CD4-positive, alpha-beta T cell (primary cell): ENCODE measurements around the gene NOCT. TPM values are rescaled to one million over a fixed set of nuclear protein-coding genes. Genes with fewer than 3 reads are reported as not detected.

ENCODE experiments used
- ATAC-seq: fragments of 200-7000 bp; cut with Tn5 transposase; one replicate; pipeline ENCODE4 v1.10.0; 2022; ENCODE audit warnings: mild to moderate bottlenecking; ENCODE audit not compliant: poor library complexity
- CTCF ChIA-PET: fragments of 350-600 bp; sonication (Branson Sonifier 250); formaldehyde crosslinking; loops from one replicate; lab custom pipeline; 2021; ENCODE audit warnings: antibody characterized with exemption, inconsistent platforms; lab: Charles Lee
- POLR2A ChIA-PET: fragments of 350-600 bp; sonication (Branson Sonifier 250); formaldehyde crosslinking; loops from one replicate; lab custom pipeline; 2021; ENCODE audit warnings: antibody characterized with exemption, inconsistent platforms; lab: Charles Lee
- DNase-seq, 14 experiments: peaks; one replicate each; pipeline ENCODE4 v3.0.0-alpha.2; 2013 to 2020; ENCODE audit warnings: mixed read lengths in 2 of 14
- H3K27ac ChIP-seq, 2 donors: one replicate each; pipeline versions ENCODE4 v1.5.1 to v1.7.0; 2013; ENCODE audit warnings: low read length in 2 of 2, low read depth in 1 of 2, mild to moderate bottlenecking in 1 of 2
- H3K27me3 ChIP-seq, 2 experiments: 1 replicate in 1 of 2; 2 replicates in 1 of 2; pipeline versions ENCODE4 v1.6.1 to v1.7.0; 2013; ENCODE audit warnings: low read length in 2 of 2, control low read depth in 1 of 2, mild to moderate bottlenecking in 1 of 2, moderate library complexity in 1 of 2; ENCODE audit not compliant: insufficient read depth in 2 of 2, control insufficient read depth in 1 of 2
- H3K36me3 ChIP-seq: one replicate; pipeline ENCODE4 v1.6.1; 2013; ENCODE audit warnings: low read length, control low read depth; ENCODE audit not compliant: insufficient read depth
- H3K4me1 ChIP-seq: one replicate; pipeline ENCODE4 v1.6.1; 2013; ENCODE audit warnings: low read length, control low read depth; ENCODE audit not compliant: insufficient read depth
- H3K4me3 ChIP-seq: one replicate; pipeline ENCODE4 v1.5.1; 2013; ENCODE audit warnings: mild to moderate bottlenecking, low read length, moderate library complexity
- H3K9me3 ChIP-seq, 2 experiments: 1 replicate in 1 of 2; 2 replicates in 1 of 2; pipeline versions ENCODE4 v1.6.1 to v1.7.0; 2013; ENCODE audit warnings: low read length in 2 of 2, mild to moderate bottlenecking in 2 of 2, control low read depth in 1 of 2, moderate library complexity in 1 of 2; ENCODE audit not compliant: control insufficient read depth in 1 of 2, insufficient read depth in 1 of 2
- H3K27ac Mint-ChIP-seq: one replicate; pipeline ENCODE4 v1.8.0; 2020; ENCODE audit warnings: mixed read lengths
- H3K27me3 Mint-ChIP-seq: one replicate; pipeline ENCODE4 v1.8.0; 2021; ENCODE audit warnings: mixed read lengths
- H3K36me3 Mint-ChIP-seq: one replicate; pipeline ENCODE4 v1.8.0; 2021; ENCODE audit warnings: low read depth, mixed read lengths
- H3K4me1 Mint-ChIP-seq: one replicate; pipeline ENCODE4 v1.8.0; 2021; ENCODE audit warnings: low read depth, mixed read lengths
- H3K4me3 Mint-ChIP-seq: one replicate; pipeline ENCODE4 v1.8.0; 2020; ENCODE audit warnings: mild to moderate bottlenecking, mixed read lengths
- H3K9me3 Mint-ChIP-seq: one replicate; pipeline ENCODE4 v1.8.0; 2020; ENCODE audit warnings: mixed read lengths
- intact Hi-C, 2 experiments: fragments of 100-400 bp; cut with DNase I in 1 of 2; cut with micrococcal nuclease in 1 of 2; formaldehyde crosslinking; loops; one replicate each; pipeline versions ENCODE4 v1.15.1 to v1.9.0; 2023 to 2025; cut with DNase I, micrococcal nuclease
- total RNA-seq, 174 experiments: library from RNA in 2 of 174; stranded (reverse) in 2 of 174; gene quantifications; one replicate each; pipeline ENCODE4 v1.2.3 and lab custom pipeline; 2021 to 2026
- TF ChIP-seq, protein P1 (sequence below): fragments of 200-600 bp; IDR thresholded peaks from one replicate; pipeline ENCODE4 v1.8.0; 2022; ENCODE audit warnings: antibody characterized with exemption, mild to moderate bottlenecking

Gene NOCT
- total RNA-seq, 2 experiments from 2014 or later = 13.7 to 15.8 TPM

GRCh38 chr4:139092271-139092670 is 76.7 kb downstream of the NOCT start:
- intact Hi-C loops = loop anchor here in 1 of 2 experiments (10.0 kb wide), 1 partner anchor 443 kb away; no protein-coding TSS in a partner anchor
- Histone ChIP-seq H3K4me1 (no peaks in the 10 kb centered on the region), H3K27me3 (no peaks in the 10 kb centered on the region), H3K9me3 (no peaks in the 10 kb centered on the region), H3K27ac (no peak overlapping the region), H3K4me3 (no peak overlapping the region), H3K36me3 (no peaks in the 10 kb centered on the region)
- no peaks in the 10 kb centered on the region for H3K9me3 Mint-ChIP-seq
- CTCF ChIA-PET = no interaction called here
- POLR2A ChIA-PET = interaction anchor here (0.6 kb wide), 1 partner anchor 28 kb away, joined by 5 read pairs; no protein-coding TSS in a partner anchor
- TF ChIP-seq, protein P1, sequence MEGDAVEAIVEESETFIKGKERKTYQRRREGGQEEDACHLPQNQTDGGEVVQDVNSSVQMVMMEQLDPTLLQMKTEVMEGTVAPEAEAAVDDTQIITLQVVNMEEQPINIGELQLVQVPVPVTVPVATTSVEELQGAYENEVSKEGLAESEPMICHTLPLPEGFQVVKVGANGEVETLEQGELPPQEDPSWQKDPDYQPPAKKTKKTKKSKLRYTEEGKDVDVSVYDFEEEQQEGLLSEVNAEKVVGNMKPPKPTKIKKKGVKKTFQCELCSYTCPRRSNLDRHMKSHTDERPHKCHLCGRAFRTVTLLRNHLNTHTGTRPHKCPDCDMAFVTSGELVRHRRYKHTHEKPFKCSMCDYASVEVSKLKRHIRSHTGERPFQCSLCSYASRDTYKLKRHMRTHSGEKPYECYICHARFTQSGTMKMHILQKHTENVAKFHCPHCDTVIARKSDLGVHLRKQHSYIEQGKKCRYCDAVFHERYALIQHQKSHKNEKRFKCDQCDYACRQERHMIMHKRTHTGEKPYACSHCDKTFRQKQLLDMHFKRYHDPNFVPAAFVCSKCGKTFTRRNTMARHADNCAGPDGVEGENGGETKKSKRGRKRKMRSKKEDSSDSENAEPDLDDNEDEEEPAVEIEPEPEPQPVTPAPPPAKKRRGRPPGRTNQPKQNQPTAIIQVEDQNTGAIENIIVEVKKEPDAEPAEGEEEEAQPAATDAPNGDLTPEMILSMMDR = no peak
- ATAC-seq (no peak), DNase-seq (no peak)
- no peak overlapping the region for H3K27ac Mint-ChIP-seq
- H3K27me3 Mint-ChIP-seq = no peaks in the 10 kb centered on the region
- H3K36me3 Mint-ChIP-seq = no peaks in the 10 kb centered on the region
- H3K4me3 Mint-ChIP-seq = no peak overlapping the region
- no peaks in the 10 kb centered on the region for H3K4me1 Mint-ChIP-seq

Other genes starting within 250 kb of the NOCT start
- gene ELF2, start 161.4 kb downstream of the NOCT start, total RNA-seq = 10 to 100 TPM; 83.3 to 84.1 TPM